HepG2 (cell line): ENCODE results near the gene CD7. TPM values are rescaled to one million over a fixed set of nuclear protein-coding genes. Genes with fewer than 3 reads are reported as not detected.
A peak's percentile ranks its signal among the peaks of the same experiment; 100 is the strongest.

Experiments used
- AGO1 ChIP-seq: fragments of 200-400 bp; formaldehyde crosslinking; IDR thresholded peaks from 2 replicates; pipeline ENCODE4 v1.6.1; 2017; ENCODE audit warnings: mild to moderate bottlenecking, low read depth, low read length, moderate library complexity; ENCODE audit not compliant: poor library complexity, severe bottlenecking
- AKAP8 ChIP-seq: sonication (generic); formaldehyde crosslinking; IDR thresholded peaks from 2 replicates; pipeline ENCODE4 v1.5.1; 2020; ENCODE audit warnings: mild to moderate bottlenecking, missing genetic modification reagents
- ATF7-NPFF ChIP-seq: sonication (generic); formaldehyde crosslinking; IDR thresholded peaks from 2 replicates; pipeline ENCODE4 v1.8.1; 2023; ENCODE audit warnings: mild to moderate bottlenecking, low read depth, missing genetic modification reagents, moderate library complexity
- BHLHE40 ChIP-seq: IDR thresholded peaks from 2 replicates; pipeline ENCODE4 v1.6.1; 2011; ENCODE audit warnings: low read length, improper control_type of control experiment
- CBFB ChIP-seq: sonication (generic); formaldehyde crosslinking; IDR thresholded peaks from 2 replicates; pipeline ENCODE4 v1.4.0; 2020; ENCODE audit warnings: missing genetic modification reagents
- CCAR2 ChIP-seq: fragments of 200-400 bp; formaldehyde crosslinking; optimal IDR thresholded peaks from 2 replicates; pipeline ENCODE3; 2018; ENCODE audit warnings: low read depth, mild to moderate bottlenecking, low read length, moderate library complexity
- DR1 ChIP-seq: sonication (generic); formaldehyde crosslinking; IDR thresholded peaks from 2 replicates; pipeline ENCODE4 v1.8.0; 2021; ENCODE audit warnings: mild to moderate bottlenecking, missing genetic modification reagents, inconsistent platforms
- FOXC1 ChIP-seq: sonication (generic); formaldehyde crosslinking; IDR thresholded peaks from 2 replicates; pipeline ENCODE4 v1.8.0; 2022; ENCODE audit warnings: mild to moderate bottlenecking, missing genetic modification reagents, borderline replicate concordance
- KDM1A ChIP-seq: IDR thresholded peaks from 2 replicates; pipeline ENCODE4 v1.6.1; 2016; ENCODE audit warnings: missing compliant biosample characterization
- KLF16 ChIP-seq, 2 experiments: sonication (generic) in 1 of 2; formaldehyde crosslinking in 1 of 2; IDR thresholded peaks; 2 replicates each; pipeline versions ENCODE4 v1.6.1 to v1.8.0; 2016 to 2023; ENCODE audit warnings: missing genetic modification reagents in 2 of 2, missing compliant biosample characterization in 1 of 2
- NCOA5 ChIP-seq: sonication (generic); formaldehyde crosslinking; IDR thresholded peaks from 2 replicates; pipeline ENCODE4 v1.4.0; 2020; ENCODE audit warnings: missing genetic modification reagents
- NKX3-1 ChIP-seq: sonication (generic); formaldehyde crosslinking; IDR thresholded peaks from 2 replicates; pipeline ENCODE4 v1.5.0; 2020; ENCODE audit warnings: missing genetic modification reagents
- NR3C1 ChIP-seq: sonication (generic); formaldehyde crosslinking; IDR thresholded peaks from 2 replicates; pipeline ENCODE4 v1.4.0; 2020; ENCODE audit warnings: missing genetic modification reagents
- PCBP2 ChIP-seq: fragments of 200-400 bp; formaldehyde crosslinking; optimal IDR thresholded peaks from 2 replicates; pipeline ENCODE3; 2018; ENCODE audit warnings: low read length, low read depth; ENCODE audit not compliant: poor library complexity, severe bottlenecking
- REL ChIP-seq: sonication (generic); formaldehyde crosslinking; conservative IDR thresholded peaks from 2 replicates; pipeline ENCODE4 v1.8.0; 2022; ENCODE audit warnings: mild to moderate bottlenecking, missing genetic modification reagents, moderate library complexity
- TAF15 ChIP-seq: fragments of 200-400 bp; formaldehyde crosslinking; IDR thresholded peaks from one replicate; pipeline ENCODE4 v1.6.1; 2018; ENCODE audit warnings: mild to moderate bottlenecking, low read depth, low read length; ENCODE audit not compliant: poor library complexity, severe bottlenecking
- ZIK1 ChIP-seq: sonication (generic); formaldehyde crosslinking; IDR thresholded peaks from 2 replicates; pipeline ENCODE4 v1.5.0; 2020; ENCODE audit warnings: mild to moderate bottlenecking, low read depth, missing genetic modification reagents, borderline replicate concordance
- ZNF230 ChIP-seq: sonication (generic); formaldehyde crosslinking; IDR thresholded peaks from 2 replicates; pipeline ENCODE4 v1.4.0; 2020; ENCODE audit warnings: mild to moderate bottlenecking, missing genetic modification reagents
- ZNF501 ChIP-seq: sonication (generic); formaldehyde crosslinking; IDR thresholded peaks from 2 replicates; pipeline ENCODE4 v1.5.1; 2020; ENCODE audit warnings: mild to moderate bottlenecking, moderate library complexity, missing genetic modification reagents
- ZNF562 ChIP-seq: sonication (generic); formaldehyde crosslinking; IDR thresholded peaks from 2 replicates; pipeline ENCODE4 v1.8.0; 2022; ENCODE audit warnings: missing genetic modification reagents, borderline replicate concordance
- polyA plus RNA-seq, 8 experiments: library from polyadenylated mRNA; depleted of rRNA in 3 of 8; stranded (reverse) in 7 of 8; unstranded in 1 of 8; fragments of >200 nt; fragmentation: Illumina TruSeq in 4 of 8; extraction: Trizol in 4 of 8; gene quantifications; 2 replicates each; pipeline versions ENCODE4 v1.2.1 to v1.2.3, GENCODE V29; 2011 to 2016; ENCODE audit warnings: low read depth in 4 of 8, missing spikeins in 1 of 8, mixed read lengths in 1 of 8; ENCODE audit not compliant: insufficient read depth in 1 of 8
- total RNA-seq, 5 experiments: library from RNA; depleted of rRNA; stranded (reverse); fragments of >200 nt; fragmentation: Illumina TruSeq; extraction: Trizol; gene quantifications; 2 replicates each; pipeline ENCODE4 v1.2.3, GENCODE V29; 2016; ENCODE audit warnings: low read depth in 1 of 5
- TF ChIP-seq, protein P1 (sequence below): IDR thresholded peaks from 2 replicates; pipeline ENCODE4 v1.6.1; 2016; ENCODE audit warnings: low read depth, missing genetic modification reagents, missing compliant biosample characterization

The CD7 gene
- total and polyA plus RNA-seq, 2 of the 13 experiments (the other 11 are each of a cell fraction or from before 2014, with no cell fraction given): 67.6 to 76.4 TPM

GRCh38 chr17:82321947-82322466 lies 4.6 kb upstream of the CD7 start (continued):
- no peak for TF ChIP-seq CCAR2
- TF ChIP-seq BHLHE40: no peak
- TF ChIP-seq AGO1: no peak
- TF ChIP-seq KDM1A (CRISPR knock-in tag): no peak
- TF ChIP-seq CBFB (CRISPR knock-in tag): 0 out of 2 replicates have a peak, but pooled peaks have one; percentile 29
- TF ChIP-seq ATF7-NPFF (CRISPR knock-in tag): no peak
- TF ChIP-seq PCBP2: no peak
- TF ChIP-seq NKX3-1: no peak
- TF ChIP-seq DR1: no peak
- TF ChIP-seq, protein P1, sequence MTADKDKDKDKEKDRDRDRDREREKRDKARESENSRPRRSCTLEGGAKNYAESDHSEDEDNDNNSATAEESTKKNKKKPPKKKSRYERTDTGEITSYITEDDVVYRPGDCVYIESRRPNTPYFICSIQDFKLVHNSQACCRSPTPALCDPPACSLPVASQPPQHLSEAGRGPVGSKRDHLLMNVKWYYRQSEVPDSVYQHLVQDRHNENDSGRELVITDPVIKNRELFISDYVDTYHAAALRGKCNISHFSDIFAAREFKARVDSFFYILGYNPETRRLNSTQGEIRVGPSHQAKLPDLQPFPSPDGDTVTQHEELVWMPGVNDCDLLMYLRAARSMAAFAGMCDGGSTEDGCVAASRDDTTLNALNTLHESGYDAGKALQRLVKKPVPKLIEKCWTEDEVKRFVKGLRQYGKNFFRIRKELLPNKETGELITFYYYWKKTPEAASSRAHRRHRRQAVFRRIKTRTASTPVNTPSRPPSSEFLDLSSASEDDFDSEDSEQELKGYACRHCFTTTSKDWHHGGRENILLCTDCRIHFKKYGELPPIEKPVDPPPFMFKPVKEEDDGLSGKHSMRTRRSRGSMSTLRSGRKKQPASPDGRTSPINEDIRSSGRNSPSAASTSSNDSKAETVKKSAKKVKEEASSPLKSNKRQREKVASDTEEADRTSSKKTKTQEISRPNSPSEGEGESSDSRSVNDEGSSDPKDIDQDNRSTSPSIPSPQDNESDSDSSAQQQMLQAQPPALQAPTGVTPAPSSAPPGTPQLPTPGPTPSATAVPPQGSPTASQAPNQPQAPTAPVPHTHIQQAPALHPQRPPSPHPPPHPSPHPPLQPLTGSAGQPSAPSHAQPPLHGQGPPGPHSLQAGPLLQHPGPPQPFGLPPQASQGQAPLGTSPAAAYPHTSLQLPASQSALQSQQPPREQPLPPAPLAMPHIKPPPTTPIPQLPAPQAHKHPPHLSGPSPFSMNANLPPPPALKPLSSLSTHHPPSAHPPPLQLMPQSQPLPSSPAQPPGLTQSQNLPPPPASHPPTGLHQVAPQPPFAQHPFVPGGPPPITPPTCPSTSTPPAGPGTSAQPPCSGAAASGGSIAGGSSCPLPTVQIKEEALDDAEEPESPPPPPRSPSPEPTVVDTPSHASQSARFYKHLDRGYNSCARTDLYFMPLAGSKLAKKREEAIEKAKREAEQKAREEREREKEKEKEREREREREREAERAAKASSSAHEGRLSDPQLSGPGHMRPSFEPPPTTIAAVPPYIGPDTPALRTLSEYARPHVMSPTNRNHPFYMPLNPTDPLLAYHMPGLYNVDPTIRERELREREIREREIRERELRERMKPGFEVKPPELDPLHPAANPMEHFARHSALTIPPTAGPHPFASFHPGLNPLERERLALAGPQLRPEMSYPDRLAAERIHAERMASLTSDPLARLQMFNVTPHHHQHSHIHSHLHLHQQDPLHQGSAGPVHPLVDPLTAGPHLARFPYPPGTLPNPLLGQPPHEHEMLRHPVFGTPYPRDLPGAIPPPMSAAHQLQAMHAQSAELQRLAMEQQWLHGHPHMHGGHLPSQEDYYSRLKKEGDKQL (CRISPR knock-in tag): no peak
- no peak for TF ChIP-seq AKAP8 (CRISPR knock-in tag)
- TF ChIP-seq FOXC1: no peak
- no peak for TF ChIP-seq ZNF562 (CRISPR knock-in tag)
- TF ChIP-seq NCOA5 (CRISPR knock-in tag): no peak
- TF ChIP-seq KLF16 (CRISPR knock-in tag; IDR thresholded peaks at IDR 0.05): no peak
- TF ChIP-seq NR3C1 (CRISPR knock-in tag): no peak
- TF ChIP-seq REL (CRISPR knock-in tag): 0 out of 2 replicates have a peak, but pooled peaks have one; percentile 12
- TF ChIP-seq ZIK1: no peak
- TF ChIP-seq ZNF501 (CRISPR knock-in tag): no peak
- no peak for TF ChIP-seq ZNF230 (CRISPR knock-in tag)
- no peak for TF ChIP-seq TAF15
- TF ChIP-seq, all 625 proteins: peak for 8
